ENCODE measurements around the gene DPP8. TPM values are rescaled to one million over a fixed set of nuclear protein-coding genes. Genes with fewer than 3 reads are reported as not detected.

Gene DPP8
- total and polyA plus RNA-seq, 2 experiments from 2014 or later, result 21.7 to 33.5 TPM

DNA sequence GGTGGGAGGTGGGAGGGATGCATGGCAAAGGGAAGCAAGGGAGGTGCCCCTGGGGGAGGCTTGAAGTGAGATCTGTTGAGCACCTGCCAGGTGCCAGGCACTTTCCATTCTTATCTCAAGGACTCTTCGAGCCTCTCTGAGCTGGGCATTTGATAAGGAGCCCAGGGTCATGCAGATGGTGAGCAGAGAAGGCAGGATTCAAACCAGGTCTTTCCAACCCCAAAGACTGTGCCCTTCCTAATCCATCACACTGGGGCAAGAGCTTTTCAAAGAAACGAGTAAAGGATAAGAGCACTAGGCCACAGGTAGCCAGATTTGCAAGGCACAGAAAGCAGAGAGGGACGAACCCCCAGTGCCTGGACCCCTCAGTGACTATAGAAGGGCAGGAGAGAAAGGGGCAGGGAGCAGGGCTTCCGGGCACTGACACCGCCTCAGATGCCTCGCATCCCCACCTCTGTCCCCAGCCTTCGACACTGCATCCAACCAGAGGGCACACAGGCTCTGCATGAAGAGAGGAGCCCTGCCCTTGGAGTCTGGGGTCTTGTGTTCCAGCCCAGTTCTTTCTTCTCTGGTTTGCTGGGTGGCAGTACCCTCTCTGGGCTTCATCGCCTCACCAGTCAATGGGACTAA lies 115.8 kb downstream of the DPP8 start (continued):
- TF ChIP-seq, protein P1, sequence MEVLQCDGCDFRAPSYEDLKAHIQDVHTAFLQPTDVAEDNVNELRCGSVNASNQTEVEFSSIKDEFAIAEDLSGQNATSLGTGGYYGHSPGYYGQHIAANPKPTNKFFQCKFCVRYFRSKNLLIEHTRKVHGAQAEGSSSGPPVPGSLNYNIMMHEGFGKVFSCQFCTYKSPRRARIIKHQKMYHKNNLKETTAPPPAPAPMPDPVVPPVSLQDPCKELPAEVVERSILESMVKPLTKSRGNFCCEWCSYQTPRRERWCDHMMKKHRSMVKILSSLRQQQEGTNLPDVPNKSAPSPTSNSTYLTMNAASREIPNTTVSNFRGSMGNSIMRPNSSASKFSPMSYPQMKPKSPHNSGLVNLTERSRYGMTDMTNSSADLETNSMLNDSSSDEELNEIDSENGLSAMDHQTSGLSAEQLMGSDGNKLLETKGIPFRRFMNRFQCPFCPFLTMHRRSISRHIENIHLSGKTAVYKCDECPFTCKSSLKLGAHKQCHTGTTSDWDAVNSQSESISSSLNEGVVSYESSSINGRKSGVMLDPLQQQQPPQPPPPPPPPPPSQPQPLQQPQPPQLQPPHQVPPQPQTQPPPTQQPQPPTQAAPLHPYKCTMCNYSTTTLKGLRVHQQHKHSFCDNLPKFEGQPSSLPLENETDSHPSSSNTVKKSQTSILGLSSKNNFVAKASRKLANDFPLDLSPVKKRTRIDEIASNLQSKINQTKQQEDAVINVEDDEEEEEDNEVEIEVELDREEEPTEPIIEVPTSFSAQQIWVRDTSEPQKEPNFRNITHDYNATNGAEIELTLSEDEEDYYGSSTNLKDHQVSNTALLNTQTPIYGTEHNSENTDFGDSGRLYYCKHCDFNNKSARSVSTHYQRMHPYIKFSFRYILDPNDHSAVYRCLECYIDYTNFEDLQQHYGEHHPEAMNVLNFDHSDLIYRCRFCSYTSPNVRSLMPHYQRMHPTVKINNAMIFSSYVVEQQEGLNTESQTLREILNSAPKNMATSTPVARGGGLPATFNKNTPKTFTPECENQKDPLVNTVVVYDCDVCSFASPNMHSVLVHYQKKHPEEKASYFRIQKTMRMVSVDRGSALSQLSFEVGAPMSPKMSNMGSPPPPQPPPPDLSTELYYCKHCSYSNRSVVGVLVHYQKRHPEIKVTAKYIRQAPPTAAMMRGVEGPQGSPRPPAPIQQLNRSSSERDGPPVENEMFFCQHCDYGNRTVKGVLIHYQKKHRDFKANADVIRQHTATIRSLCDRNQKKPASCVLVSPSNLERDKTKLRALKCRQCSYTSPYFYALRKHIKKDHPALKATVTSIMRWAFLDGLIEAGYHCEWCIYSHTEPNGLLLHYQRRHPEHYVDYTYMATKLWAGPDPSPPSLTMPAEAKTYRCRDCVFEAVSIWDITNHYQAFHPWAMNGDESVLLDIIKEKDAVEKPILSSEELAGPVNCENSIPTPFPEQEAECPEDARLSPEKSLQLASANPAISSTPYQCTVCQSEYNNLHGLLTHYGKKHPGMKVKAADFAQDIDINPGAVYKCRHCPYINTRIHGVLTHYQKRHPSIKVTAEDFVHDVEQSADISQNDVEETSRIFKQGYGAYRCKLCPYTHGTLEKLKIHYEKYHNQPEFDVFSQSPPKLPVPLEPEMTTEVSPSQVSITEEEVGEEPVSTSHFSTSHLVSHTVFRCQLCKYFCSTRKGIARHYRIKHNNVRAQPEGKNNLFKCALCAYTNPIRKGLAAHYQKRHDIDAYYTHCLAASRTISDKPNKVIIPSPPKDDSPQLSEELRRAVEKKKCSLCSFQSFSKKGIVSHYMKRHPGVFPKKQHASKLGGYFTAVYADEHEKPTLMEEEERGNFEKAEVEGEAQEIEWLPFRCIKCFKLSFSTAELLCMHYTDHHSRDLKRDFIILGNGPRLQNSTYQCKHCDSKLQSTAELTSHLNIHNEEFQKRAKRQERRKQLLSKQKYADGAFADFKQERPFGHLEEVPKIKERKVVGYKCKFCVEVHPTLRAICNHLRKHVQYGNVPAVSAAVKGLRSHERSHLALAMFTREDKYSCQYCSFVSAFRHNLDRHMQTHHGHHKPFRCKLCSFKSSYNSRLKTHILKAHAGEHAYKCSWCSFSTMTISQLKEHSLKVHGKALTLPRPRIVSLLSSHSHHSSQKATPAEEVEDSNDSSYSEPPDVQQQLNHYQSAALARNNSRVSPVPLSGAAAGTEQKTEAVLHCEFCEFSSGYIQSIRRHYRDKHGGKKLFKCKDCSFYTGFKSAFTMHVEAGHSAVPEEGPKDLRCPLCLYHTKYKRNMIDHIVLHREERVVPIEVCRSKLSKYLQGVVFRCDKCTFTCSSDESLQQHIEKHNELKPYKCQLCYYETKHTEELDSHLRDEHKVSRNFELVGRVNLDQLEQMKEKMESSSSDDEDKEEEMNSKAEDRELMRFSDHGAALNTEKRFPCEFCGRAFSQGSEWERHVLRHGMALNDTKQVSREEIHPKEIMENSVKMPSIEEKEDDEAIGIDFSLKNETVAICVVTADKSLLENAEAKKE (CRISPR knock-in tag; IDR thresholded peaks at IDR 0.05), result no peak
- TF ChIP-seq EZH2 (IDR thresholded peaks at IDR 0.05; ENCODE audit: low read depth, unreplicated experiment) (no peak), ZNF331 (CRISPR knock-in tag; IDR thresholded peaks at IDR 0.05; ENCODE audit: low read depth) (no peak)
- TF ChIP-seq, protein P2, sequence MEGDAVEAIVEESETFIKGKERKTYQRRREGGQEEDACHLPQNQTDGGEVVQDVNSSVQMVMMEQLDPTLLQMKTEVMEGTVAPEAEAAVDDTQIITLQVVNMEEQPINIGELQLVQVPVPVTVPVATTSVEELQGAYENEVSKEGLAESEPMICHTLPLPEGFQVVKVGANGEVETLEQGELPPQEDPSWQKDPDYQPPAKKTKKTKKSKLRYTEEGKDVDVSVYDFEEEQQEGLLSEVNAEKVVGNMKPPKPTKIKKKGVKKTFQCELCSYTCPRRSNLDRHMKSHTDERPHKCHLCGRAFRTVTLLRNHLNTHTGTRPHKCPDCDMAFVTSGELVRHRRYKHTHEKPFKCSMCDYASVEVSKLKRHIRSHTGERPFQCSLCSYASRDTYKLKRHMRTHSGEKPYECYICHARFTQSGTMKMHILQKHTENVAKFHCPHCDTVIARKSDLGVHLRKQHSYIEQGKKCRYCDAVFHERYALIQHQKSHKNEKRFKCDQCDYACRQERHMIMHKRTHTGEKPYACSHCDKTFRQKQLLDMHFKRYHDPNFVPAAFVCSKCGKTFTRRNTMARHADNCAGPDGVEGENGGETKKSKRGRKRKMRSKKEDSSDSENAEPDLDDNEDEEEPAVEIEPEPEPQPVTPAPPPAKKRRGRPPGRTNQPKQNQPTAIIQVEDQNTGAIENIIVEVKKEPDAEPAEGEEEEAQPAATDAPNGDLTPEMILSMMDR (conservative IDR thresholded peaks at IDR 0.05; ENCODE audit: low read depth in 2 of 2), result no peak
